GM21367 (cell line): ENCODE data around the gene ARPC1A.
"Not testable (repeated sequence)": the region's sequence is repeated elsewhere in the genome, so short reads cannot be mapped to it uniquely, and the experiment has no call there.

Experiments used
- ATAC-seq: cut with Tn5 transposase; IDR thresholded peaks from one replicate; pipeline ENCODE4 v1.9.1; 2021; ENCODE audit not compliant: unreplicated experiment

Gene ARPC1A

DNA sequence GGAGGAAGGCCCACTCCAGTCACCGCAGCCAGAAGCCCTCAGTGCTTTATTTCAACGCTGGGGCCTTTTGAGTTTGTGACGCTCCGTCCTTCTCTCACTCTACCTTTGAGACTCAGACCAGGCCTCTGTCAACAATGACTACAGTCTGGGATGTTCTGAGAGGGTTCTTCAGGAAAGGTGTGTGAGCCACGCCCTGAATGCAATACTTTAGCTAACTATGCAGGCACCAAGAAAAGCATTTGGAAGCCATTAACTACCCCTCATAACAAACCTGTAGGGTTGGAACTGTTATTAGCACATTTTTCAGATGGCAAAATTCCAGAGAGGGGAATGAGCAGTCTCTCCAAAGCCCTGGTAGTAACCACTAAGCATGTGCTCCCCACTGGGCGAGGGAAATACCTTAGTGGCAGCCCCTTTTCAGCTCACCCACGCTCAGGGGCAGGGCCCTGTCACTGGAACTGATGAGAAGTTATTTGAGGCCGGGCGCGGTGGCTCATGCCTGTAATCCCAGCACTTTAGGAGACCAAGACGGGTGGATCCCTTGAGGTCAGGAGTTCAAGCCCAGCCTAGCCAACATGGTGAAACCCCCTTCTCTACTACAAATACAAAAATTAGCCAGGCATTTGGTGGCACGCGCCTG lies 43.2 kb downstream of the ARPC1A start:
- no peak for ATAC-seq

DNA sequence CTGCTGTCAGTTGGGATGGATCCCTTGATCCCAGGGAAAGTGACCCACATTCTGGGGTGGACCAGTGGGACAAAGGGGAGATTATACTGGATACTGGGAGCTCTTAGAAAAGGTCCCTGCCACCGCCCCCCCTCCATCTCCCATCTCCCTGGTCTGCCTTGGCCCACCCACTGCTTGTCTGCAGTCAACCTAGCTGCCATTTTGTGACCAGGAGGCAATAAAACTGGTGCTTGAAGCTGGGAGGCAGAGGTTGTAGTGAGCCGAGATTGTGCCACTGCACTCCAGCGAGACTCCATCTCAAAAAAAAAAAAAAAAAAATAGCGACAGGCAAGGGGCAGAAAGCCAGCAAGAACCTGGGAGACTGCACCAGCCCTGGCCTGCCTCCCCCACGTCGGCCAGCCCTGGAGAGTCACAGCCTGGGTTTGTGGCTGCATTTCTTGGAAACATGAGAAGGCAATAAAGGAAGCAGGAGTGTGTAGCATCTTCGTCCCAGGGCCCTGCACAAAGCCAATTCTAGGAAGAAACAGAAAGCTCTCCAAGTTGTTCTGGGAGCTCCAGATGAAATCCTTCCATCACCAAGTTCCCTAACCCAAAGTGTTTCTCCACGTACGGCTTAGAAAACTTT lies 44.2 kb downstream of the ARPC1A start:
- ATAC-seq: no peak

DNA sequence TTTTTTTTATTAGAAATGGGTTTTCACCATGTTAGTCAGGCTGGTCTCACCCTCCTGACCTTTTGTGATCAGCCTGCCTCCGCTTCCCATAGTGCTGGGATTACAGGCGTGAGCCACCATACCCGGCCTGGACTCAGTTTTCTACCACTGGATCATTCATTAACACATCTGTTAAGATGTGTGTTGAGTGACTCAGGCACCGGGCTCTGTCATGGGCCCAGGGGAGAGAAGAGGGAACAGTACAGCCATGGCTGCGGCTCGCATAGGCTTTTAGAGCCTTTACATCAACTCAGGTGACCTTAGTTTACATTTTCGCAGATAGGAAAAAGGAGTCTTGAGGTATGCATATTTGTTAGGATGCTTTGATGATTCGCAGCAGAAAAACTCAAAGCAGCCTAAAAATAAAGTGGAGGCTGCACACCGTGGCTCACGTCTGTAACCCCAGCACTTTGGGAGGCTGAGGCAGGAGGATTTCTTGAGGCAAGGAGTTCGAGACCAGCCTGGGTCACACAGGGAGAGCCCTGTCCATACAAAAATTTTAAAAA lies 45.8 kb downstream of the ARPC1A start:
- no peak for ATAC-seq

DNA sequence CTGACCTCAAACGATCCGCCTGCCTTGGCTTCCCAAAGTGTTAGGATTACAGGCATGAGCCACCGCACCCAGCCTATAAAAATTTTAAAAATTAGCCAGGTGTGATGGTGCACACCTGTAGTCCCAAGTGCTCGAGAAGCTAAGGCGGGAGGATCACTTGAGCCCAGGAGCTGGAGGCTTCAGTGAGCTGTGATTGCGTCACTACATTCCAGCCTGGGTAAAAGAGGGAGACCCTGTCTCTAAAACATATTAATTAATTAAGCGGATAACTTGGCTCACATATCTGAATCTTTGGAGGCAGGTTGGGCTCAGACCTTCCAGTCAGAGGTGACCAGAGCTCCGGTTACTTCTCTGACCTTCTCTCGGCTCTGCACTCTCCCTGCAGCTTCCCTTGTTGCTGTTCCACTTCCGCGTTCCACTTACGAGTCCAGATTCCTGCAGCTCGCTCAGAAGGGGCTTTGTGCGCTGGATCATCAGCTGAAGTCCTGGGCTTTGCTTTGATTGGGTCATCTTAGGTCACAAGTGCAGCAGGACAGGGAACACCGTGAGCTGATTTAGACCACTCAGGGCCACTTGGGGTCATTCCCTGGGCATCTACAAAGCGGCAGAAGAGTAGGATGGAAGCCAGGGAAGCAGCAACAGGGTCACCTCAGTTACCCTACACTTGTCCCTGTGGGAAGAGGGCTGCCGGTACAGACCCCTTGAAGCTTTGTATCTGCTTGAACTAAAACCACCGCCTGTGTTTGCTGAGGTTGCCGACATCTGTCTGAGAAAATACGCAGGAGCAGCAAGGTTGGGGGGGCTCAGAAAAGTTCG lies 46.8 kb downstream of the ARPC1A start:
- no peak for ATAC-seq

DNA sequence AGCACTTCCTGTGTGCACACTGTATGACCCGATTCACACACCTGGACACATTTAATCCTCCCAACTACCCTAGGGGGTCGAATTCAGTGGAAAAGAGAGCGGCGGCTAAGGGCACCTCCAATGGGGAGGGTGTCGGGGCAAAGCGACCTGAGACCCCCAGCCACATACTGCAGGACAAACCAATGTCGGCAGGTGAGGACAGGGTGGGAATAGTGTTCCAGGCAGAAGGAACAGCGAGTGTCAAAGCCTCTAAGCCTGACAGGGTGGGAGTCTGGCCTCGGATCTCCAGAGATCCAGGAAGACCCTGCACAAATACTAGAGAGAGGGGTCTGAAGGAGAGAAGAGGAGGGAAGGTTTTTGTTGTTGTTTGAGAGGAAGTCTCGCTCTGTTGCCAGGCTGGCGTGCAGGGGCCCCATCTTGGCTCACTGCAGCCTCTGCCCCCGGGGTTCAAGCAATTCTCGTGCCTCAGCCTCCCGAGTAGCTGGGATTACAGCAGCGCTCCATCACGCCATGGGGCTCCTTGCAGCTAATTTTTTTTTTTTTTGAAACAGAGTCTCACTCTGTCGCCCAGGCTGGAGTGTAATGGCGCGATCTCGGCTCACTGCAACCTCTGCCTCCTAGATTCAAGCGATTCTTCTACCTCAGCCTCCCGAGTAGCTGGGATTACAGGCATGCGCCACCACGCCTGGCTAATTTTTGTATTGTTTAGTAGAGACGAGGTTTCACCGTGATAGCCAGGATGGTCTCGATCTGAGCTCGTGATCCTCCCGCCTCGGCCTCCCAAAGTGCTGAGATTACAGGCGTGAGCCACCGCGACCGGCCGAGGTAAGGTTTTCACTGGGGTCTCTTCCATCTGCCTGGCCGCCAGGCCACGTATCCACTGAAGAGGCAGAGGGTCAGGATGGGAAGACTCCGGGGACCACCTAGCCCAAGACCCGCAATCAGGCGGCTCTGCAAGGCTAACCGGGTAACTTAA lies 47.7 kb downstream of the ARPC1A start:
- no peak for ATAC-seq

DNA sequence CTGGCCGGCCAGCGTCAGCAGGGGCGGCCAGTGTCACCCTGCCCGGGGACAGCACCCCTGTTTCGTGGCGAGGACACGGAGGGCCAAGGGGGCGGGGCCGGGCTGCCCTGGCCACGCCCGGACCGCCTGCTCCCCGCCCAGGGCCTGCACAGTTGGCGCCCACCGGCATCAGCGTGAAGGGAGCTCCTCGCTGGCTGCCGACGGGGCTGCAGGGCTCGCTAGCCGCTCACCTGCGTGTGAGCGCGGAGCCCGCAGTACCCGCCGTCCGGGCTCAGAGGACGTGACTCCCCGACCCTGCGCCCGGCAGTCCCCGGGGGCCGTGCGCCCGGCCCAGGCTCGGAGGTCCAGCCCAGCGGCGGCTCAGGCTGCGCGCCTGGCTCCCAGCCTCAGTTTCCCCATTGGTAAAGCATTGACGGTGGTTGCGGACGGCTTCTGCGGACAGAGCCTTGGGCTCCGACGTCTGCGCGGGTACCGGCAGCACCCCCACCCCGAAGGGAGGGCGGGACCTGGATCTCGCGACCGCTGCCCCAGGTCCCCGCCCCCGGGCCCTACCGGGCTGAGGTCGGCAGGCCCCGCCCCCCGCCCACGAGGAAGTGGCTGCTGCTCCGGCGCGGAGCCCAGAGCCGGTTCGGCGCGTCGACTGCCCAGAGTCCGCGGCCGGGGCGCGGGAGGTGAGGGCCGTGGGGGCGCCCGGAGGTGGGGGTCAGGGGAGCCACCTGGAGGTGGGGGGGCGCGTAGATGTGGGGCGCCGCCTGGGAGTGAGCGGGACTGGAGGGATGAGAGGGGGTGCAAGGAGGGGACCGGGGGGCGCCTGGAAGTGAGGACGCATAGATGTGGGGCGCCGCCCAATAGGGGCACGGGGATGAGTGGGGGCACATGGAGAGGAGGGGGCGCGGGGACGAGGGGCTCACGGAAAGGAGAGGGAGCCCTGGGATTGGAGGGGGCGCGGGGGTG lies 48.7 kb downstream of the ARPC1A start, which contains the start of gene ARPC1B:
Gene ARPC1B, plus strand, starts transcription at position 620 of the 954 bp plus-strand sequence. CDS start 10,985 bp downstream, outside the sequence.
- ATAC-seq: peak; percentile 42

DNA sequence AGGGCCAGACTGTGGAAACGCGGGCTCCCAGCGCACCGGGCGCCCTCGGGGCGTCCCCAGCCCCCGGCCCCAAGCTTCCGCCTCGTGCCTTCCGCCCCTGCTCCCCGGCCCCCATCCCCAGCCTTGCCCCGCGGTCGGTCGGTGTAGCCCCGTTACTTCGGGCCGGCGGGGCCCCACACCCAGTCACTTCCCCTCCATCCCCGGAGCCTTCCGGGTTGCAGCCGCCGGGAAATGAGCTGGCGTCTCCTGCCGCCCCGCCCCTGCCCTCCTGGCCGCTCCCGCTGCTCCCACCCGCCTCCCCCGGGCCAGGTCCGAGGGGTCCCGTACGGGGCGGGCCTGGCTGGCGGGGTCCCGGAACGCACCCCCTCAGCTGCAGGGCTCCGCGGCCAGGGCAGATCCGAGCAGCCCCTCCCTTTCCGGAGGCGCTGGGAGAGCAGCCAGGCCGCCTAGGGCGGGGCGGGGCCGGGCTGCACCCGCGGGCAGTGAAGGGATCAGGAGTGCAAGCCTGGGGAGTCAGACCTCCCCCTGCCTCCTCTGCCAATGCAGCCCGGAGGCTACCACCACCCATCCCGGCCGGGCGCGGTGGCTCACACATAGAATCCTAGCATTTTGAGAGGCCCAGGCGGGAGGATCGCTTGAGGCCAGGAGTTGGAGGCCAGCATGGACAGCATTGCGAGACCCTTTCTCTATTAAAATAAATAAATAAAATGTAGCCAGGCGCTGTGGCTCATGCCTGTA lies 49.5 kb downstream of the ARPC1A start:
- peak; percentile 41 for ATAC-seq

DNA sequence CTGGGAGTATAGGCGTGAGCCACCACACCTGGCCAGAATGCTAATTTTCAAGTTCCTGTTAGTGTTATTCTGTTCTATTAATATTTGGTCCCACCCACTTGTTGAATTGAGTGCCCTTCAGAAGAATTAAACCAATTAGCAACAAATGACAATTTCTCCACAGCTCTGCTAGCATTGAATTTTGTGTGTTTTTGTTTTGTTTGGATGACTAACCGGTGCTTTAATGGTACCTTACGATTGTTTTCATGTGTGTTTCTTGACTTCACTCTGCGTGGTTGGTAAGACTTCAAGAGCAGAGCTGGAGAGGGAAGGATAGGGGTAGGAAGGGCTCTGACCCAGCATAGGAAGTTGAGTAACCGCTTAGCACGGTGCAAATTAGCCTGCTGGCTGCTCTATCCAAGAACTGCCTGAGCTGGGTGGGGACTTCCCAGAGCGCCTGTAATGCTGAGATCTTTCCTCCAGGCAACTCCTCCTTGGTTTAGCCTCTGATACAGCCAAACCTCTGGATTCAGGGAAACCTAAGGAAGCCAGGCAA lies 53.4 kb downstream of the ARPC1A start:
- no peak for ATAC-seq

DNA sequence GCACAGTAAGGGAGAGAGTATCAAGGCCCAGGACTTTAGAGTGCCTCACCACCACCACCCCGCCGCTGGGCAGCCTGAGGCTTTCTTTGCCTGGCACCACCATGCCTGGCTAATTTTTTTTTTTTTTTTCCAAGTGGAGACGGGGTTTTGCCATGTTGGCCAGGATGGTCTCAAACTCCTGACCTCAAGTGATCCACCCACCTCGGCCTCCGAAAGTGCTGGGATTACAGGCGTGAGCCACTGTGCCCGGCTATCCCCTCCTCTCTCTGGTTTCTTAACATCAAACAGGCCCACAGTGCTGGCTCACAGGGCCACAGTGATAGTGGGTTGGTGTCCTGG lies 54.0 kb downstream of the ARPC1A start:
- not testable (repeated sequence) for ATAC-seq

DNA sequence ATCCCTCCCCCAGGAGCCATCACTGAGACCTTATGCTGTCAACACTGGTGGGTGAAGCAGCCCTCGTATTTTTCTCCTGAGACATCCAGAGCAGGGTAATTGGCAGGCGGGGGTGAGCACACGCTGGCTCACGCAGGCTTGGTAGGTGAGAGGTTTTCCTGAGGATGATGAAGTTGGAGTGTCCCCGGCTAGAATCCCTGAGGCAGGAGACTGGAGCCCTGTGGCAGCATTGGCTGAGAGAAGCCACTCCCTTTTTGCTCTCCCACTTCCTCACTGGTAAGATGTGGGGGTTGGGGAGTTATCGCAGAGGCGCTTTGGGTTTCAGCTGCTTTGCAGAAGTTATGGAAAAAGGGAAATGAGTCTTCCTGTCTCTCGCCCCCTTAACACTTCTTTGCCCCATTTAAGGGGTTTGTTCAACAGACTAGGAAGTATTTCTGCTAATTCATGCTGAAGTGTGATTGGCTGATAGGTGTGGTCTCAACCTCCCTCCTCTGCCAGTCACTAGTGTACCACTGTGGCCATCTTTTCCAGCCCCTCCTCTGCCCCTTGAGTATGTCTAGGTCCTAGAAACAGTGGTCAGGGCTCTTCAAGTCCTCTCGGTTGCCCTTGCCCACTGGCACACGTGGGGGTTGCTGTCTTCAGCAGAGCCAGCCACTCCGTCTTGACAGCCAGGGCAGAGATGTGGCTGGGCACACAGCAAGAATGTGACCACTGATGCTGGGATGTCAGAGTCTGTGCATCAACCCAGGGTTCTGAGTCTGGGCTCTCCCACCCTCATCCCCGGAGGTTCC lies 54.5 kb downstream of the ARPC1A start:
- peak; percentile 35 for ATAC-seq

DNA sequence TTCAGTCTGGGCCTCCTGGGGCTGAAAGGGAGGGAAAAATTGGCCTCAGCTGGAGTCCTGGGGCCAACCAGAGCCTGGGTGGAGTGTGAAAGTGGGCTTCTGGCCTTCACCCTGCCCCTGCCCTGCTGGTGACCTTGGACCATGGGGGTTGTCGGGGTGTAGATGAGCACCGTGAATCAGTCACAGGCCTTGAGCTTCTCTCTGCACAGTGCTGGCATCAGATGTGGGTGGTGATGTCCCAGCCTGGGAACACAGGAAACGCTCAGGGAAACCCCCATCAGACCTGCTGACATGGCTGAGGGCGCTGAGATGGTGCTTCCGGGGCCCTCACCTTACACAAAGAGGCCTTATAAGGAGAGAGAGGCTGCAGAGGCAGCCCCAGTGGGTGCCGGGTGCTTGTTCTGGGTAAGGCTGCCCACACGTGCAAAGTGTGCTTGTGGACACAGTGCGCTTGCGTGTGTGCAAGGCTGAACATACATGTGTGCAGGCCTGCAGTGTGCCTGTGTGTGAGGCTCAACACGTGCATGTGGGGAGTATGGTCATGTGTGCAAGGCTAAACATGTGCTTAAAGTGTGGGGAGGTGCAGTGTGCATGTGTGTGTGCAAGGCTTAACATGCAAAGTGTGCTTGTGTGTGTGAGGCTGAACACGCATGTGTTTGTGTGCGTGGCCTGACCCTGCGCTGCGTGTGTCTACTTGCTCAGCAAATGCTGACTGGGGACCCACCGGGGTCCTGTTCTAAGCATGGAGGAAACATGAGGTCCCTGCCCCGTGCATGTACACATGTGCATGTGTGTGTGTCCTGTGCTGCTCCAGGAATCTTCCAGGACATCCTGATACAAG lies 55.3 kb downstream of the ARPC1A start:
- peak; percentile 77 for ATAC-seq

DNA sequence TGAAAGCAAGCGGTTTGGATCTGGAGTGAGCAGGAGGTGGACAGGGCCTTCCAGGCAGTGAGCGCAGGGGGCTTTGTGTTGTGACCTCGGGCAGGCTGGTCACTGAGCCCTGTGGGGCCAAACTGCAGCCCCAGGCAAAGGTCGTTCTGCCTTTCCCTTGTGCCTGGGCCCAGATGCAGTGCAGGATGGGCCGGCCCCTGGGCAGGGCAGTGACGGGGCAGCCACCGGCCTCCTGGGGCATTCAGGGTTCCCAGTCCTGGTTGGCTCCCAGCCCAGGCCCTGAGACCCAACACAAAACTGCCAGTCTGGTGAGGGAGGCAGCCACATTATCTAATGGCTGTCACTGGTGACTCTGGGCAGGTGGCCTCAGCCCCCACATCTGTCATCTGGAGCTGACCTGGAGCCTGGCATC lies 56.0 kb downstream of the ARPC1A start:
- no peak for ATAC-seq

DNA sequence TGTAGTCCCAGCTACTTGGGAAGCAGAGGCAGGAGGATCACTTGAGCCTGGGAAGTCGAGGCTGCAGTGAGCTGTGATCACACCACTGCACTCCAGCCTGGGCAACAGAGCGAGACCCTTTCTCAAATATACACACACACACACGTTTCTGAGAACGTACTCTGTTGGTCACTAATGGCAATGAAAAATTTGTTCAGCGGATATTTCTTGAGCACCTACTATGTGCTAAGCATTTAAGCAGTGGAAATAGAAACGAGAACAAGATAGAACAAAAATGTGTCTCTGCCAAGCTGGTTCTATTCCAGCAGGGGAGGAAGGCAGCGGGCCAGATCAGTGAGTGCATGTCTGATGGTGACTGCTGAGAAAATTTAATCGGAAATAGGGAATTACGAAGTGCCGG lies 57.5 kb downstream of the ARPC1A start:
- ATAC-seq: no peak

DNA sequence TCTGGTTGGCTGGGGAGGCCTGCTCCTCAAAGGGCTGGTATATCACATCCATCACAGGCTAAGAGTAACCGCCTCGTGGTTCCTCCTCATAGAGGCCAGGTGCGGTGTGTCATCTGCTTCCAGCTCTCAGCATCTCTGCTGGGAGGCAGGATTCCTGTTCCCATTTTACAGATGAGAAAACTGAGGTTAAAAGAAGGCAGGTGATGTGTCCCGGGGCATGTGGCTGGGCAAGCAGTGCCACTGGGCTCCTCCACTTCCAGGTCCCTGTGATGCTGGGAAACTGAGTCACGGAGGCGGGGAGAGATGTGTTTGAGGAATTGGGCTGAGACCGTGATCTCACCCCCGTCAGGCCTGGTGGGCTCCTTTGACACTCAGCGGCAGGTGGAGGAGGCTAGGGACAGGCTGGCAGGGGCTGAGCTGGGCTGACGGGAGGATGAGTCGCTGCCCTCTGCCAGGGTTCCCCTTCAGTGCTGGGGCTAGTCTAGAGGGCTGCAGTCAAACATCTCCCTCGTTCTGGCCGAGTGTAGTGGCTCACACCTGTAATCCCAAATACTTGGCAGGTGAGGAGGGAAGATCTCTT lies 58.2 kb downstream of the ARPC1A start:
- ATAC-seq: no peak

DNA sequence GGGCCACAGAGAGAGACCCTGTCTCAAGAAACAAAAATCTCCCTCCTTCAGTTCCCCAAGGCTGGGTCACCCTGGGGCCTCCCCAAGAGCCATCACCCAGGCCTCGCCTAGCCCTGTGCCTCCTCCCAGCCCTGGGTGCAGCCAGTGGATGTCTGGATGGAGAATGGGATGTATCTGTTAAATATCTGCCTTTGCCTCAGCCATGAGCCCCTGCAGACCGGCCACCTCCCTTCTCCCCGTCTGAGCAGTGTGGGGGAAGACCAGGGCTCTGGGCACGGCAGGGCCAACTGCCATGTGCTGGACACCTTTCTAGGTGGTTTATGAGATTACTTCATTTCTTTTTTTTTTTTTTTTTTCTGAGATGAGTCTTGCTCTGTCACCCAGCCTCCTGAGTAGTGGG lies 58.8 kb downstream of the ARPC1A start:
- no peak for ATAC-seq

DNA sequence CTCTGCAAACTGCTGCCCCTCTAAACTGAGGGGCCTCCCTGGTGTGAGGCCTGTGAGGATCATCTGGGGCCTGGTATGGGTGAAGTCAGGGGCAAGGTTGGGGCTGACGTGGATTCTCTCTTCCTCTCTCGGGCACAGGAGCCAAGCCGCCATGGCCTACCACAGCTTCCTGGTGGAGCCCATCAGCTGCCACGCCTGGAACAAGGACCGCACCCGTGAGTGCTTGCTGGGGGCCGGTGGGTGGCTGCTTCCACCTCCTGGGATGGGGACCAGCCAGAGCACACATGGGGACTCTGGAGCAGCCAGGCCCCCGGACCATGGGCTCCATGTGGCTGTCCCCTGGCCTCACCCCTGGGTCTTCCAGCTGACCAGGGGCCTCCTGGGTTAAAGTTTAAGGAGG lies 59.9 kb downstream of the ARPC1A start:
- ATAC-seq: no peak
